Measurements from ENCODE around the gene DCAF11.

The DCAF11 gene

DNA sequence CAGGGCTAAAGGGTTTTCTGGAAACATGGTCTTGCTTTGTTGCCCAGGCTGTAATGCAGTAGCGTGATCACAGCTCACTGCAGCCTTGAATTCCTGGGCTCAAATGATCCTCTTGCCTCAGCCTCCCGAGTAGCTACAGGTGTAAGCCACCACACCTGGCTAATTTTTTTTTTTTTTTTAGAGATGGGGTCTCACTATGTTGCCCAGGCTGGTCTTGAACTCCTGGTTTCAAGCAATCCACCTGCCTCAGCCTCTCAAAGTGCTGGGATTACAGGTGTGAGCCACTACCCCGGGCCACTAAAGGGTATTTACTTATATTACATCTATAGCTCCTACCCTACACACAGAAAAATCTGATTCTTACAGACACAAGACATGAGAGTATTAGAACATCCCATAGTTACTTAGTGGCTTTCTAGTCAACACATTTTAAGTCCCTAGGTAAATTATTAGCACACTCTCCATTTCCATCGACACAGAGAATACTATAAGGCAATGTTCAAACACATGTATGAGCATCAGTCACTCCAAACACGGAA is 6.2 kb upstream of the DCAF11 start:
- Mint-ChIP-seq H3K27ac (ENCODE audit: low read depth) (peak overlapping the region; percentile 71), H3K36me3 (ENCODE audit: insufficient read depth) (peaks cover under 1% of the 10 kb centered on the region), H3K4me1 (peaks cover 7% of the 10 kb centered on the region), H3K27me3 (no peaks in the 10 kb centered on the region), H3K4me3 (no peak overlapping the region), H3K9me3 (no peaks in the 10 kb centered on the region)
- DNase-seq (ENCODE audit: low spot score in 2 of 2) = no peak
- no peak for ATAC-seq (replicated peaks; ENCODE audit: extremely low read depth, poor library complexity, severe bottlenecking)

DNA sequence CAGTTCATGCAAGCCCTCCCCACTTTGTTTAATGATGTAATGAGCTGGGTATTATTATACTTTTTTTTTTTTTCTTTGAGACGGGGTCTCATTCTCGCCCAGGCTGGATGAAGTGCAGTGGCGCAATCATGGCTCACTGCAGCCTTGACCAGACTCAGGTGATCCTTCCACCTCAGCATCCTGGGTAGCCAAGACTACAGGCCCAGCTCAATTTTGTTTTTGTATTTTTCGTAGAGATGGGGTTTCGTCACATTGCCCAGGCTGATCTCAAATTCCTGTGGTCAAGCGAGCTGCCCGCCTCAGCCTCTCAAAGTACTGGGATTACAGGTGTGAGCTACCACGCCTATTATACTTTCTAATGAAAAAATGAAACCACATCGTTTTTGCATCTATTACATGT is 4.5 kb upstream of the DCAF11 start:
- no peak overlapping the region for H3K4me3 Mint-ChIP-seq
- H3K27ac Mint-ChIP-seq (ENCODE audit: low read depth) = no peak overlapping the region
- peaks cover 14% of the 10 kb centered on the region for H3K36me3 Mint-ChIP-seq (ENCODE audit: insufficient read depth)
- peaks cover 10% of the 10 kb centered on the region for H3K4me1 Mint-ChIP-seq
- H3K27me3 Mint-ChIP-seq = no peaks in the 10 kb centered on the region
- no peak for DNase-seq (ENCODE audit: low spot score in 2 of 2)
- ATAC-seq (replicated peaks; ENCODE audit: extremely low read depth, poor library complexity, severe bottlenecking) = no peak
- H3K9me3 Mint-ChIP-seq = no peaks in the 10 kb centered on the region

DNA sequence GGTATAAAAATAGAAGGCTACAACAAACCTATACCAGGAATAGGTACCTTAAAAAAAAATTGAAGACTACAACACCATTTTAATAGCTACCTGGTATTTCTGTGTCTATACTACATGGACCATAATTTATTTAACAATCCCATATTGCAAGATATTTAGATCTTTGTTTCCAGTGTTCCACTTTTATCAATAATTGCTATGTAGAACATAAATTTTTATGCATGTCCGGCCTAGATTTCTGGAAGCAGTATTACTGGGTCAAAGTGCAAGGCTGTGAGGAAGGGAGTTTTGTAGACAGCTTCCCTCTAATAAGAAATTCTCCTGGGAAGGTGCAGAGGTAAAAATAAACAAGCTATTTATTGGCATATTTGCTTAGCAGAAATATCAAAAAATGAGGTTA is 4.1 kb upstream of the DCAF11 start:
- H3K4me3 Mint-ChIP-seq = no peak overlapping the region
- H3K36me3 Mint-ChIP-seq (ENCODE audit: insufficient read depth) = peaks cover 15% of the 10 kb centered on the region
- no peak overlapping the region for H3K27ac Mint-ChIP-seq (ENCODE audit: low read depth)
- DNase-seq (ENCODE audit: low spot score in 2 of 2) (no peak), ATAC-seq (replicated peaks; ENCODE audit: extremely low read depth, poor library complexity, severe bottlenecking) (no peak)
- peaks cover 15% of the 10 kb centered on the region for H3K4me1 Mint-ChIP-seq
- no peaks in the 10 kb centered on the region for H3K27me3 Mint-ChIP-seq
- no peaks in the 10 kb centered on the region for H3K9me3 Mint-ChIP-seq

DNA sequence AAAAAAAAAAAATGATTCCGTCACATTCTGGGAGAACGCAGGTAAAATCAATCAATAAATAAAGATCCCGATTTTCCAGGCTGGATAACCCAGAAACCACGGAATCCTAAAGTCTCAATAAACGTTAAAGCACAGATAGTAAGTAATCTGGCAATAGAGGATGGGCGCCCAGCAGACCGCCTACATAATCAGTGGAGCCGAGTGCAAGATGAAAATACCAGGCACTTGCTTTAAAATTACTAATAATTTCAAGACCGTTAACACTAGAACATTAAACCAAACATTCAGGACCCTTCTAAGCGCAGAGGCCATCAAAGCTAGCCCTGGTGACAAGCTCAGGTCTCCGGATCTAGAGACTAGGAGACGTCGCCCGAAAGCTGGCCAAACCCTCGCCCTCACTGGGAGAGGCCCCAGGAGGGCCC is 1.2 kb upstream of the DCAF11 start:
- no peak for ATAC-seq (replicated peaks; ENCODE audit: extremely low read depth, poor library complexity, severe bottlenecking)
- peak overlapping the region; percentile 97 for H3K27ac Mint-ChIP-seq (ENCODE audit: low read depth)
- no peaks in the 10 kb centered on the region for H3K9me3 Mint-ChIP-seq

DNA sequence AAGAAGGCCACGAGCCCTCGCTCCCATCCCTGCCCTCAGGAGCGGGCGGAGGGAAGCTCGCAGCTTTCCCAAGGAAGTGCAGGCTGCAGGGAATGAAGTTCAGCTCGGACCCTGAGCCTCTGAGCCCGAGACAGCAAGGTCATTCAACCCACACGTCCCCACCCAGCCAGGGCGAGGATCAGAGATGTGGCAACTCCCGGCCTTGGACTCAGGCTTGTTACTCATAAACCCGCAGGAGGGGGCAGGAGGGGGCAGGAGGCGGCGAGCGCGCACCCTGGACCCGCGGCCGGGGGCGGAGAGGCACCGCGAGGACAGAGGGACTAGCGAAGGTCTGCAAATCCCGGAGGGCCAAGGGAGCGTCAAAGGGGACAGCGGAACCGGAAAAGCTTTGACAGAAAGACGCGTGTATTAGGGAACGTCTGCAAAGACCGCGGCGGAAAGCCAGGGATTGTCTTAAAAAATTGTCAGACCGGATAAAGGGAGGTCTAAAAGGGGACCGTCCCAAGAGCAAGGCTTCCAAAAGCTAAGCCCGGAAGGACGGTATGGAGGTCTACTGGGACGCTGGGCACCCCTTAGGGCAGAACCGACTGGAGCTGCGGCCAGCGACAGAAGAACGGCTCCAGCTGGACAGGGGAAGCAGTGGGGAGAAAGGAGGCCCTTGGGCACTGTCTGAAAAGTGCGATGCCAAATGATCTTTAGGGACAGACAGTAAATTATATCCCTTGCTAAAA is 611 bp upstream of the DCAF11 start:
- Mint-ChIP-seq H3K9me3 (no peaks in the 10 kb centered on the region), H3K27ac (ENCODE audit: low read depth) (peak overlapping the region; percentile 97), H3K4me3 (peak overlapping the region; percentile 93), H3K36me3 (ENCODE audit: insufficient read depth) (peaks cover 24% of the 10 kb centered on the region), H3K27me3 (no peaks in the 10 kb centered on the region), H3K4me1 (peaks cover 30% of the 10 kb centered on the region)
- ATAC-seq (replicated peaks; ENCODE audit: extremely low read depth, poor library complexity, severe bottlenecking) (peak; percentile 38), DNase-seq (ENCODE audit: low spot score in 2 of 2) (peak; percentile 68 to 82)

More for the DNA sequence above, 1.2 kb upstream of the DCAF11 start:
- peaks cover 19% of the 10 kb centered on the region for H3K36me3 Mint-ChIP-seq (ENCODE audit: insufficient read depth)
- H3K4me3 Mint-ChIP-seq = peak overlapping the region; percentile 93
- DNase-seq (ENCODE audit: low spot score in 2 of 2) = no peak
- peaks cover 31% of the 10 kb centered on the region for H3K4me1 Mint-ChIP-seq
- H3K27me3 Mint-ChIP-seq = no peaks in the 10 kb centered on the region

DNA sequence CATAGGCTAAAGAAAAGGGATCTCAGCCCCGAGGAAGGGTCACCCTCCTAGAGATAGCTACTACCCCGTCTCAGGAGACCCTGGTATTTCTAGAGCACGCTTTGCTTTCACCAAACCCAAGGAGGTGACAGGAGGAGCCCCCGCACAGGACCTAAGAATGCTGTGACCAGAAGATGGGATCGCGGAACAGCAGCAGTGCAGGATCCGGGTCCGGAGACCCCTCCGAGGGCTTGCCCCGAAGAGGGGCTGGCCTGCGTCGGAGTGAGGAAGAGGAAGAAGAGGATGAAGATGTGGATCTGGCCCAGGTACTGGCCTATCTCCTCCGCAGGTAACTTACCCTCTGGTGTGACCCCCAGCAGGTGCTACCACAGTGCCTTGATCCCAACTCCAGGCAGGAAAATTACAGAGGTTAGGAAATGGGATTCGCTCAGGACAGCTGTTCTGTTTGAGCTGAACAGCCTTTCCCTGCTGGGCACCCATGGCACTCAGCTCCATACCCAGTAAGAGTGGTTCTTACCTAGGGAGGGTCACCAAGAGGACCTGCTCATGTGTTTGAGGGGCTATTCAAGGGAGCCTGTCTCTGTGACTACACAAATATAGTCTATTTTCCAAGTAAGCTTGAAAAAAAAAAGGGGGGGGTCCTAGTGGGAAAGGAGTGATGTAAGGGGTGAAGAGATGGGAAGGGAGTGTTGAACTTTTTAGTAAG is 998 bp downstream of the DCAF11 start:
- peaks cover 37% of the 10 kb centered on the region for H3K36me3 Mint-ChIP-seq (ENCODE audit: insufficient read depth)
- peak overlapping the region; percentile 97 for H3K27ac Mint-ChIP-seq (ENCODE audit: low read depth)
- no peaks in the 10 kb centered on the region for H3K9me3 Mint-ChIP-seq
- H3K27me3 Mint-ChIP-seq = no peaks in the 10 kb centered on the region
- no peak for DNase-seq (ENCODE audit: low spot score in 2 of 2)
- H3K4me1 Mint-ChIP-seq = peaks cover 29% of the 10 kb centered on the region
- no peak for ATAC-seq (replicated peaks; ENCODE audit: extremely low read depth, poor library complexity, severe bottlenecking)
- peak overlapping the region; percentile 93 for H3K4me3 Mint-ChIP-seq

DNA sequence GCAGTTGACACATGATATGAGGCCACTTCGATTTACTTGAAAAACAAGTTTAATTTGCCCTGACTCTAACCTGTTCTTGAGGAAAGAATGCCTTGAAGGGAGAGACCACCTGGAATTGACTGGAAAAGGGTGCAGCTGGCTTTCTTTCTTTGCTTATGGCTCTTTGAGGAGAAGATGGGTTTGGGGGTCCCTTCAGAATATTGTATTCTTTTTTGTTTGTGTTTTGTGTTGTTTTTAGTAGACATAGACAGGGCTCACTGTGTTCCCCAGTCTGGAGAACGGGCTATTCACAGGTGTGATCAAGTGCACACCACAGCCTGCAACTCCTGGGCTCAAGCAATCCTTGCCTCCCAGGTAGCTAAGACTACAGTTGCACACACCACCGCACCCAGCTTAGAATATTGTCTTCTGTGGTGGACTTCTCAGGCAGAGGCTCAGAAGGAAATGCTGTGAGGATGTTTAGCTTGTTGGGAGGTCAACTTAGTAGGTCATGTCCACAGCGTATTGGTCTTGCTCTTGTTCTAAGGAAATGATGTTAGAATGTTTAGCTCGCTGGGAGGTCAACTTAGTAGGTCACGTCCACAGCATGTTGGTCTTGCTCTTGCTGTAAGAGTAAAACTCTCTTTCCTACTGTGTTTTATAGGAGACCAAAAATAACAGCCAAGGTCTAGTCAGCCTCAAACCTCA is 1.7 kb downstream of the DCAF11 start:
- no peaks in the 10 kb centered on the region for H3K27me3 Mint-ChIP-seq
- H3K4me1 Mint-ChIP-seq = peaks cover 29% of the 10 kb centered on the region
- DNase-seq (ENCODE audit: low spot score in 2 of 2) (no peak), ATAC-seq (replicated peaks; ENCODE audit: extremely low read depth, poor library complexity, severe bottlenecking) (no peak)
- peak overlapping the region; percentile 93 for H3K4me3 Mint-ChIP-seq
- H3K9me3 Mint-ChIP-seq = no peaks in the 10 kb centered on the region
- peaks cover 42% of the 10 kb centered on the region for H3K36me3 Mint-ChIP-seq (ENCODE audit: insufficient read depth)
- peak overlapping the region; percentile 19 for H3K27ac Mint-ChIP-seq (ENCODE audit: low read depth)

DNA sequence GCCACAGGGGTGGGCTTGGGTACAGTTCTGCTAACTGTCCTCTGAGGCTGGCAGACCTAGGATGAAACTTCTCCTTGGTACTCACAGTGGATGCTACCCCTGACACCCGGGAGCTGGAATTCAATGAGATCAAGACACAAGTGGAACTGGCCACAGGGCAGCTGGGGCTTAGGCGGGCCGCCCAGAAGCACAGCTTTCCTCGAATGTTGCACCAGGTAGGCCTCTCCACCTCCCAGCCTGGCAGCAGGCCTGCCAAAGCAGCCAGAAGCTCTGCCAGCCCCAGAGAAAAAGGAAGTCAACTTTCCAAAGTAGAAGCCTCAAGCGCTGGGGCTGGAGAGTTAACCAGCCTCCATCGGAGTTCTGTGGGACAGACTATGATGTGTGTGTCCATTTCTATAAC is 2.6 kb downstream of the DCAF11 start:
- Mint-ChIP-seq H3K9me3 (no peaks in the 10 kb centered on the region), H3K4me1 (peaks cover 29% of the 10 kb centered on the region), H3K36me3 (ENCODE audit: insufficient read depth) (peaks cover 51% of the 10 kb centered on the region), H3K27ac (ENCODE audit: low read depth) (peak overlapping the region; percentile 19), H3K4me3 (no peak overlapping the region), H3K27me3 (no peaks in the 10 kb centered on the region)
- ATAC-seq (replicated peaks; ENCODE audit: extremely low read depth, poor library complexity, severe bottlenecking) (no peak), DNase-seq (ENCODE audit: low spot score in 2 of 2) (no peak)

DNA sequence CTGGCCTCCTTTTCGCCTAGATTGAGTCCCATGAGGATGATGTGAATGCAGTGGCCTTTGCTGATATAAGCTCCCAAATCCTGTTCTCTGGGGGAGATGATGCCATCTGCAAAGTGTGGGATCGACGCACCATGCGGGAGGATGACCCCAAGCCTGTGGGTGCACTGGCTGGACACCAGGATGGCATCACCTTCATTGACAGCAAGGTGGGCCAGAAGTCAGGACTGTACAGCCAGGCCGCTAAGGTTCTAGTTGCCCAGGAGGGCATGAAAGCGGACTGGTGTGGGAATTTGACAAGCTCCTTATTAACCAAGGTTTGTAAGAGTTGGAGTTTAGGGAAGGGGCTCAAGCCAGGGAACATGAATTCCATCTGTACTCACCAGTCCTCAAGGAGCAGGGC is 5.1 kb downstream of the DCAF11 start:
- no peak overlapping the region for H3K4me3 Mint-ChIP-seq
- ATAC-seq (replicated peaks; ENCODE audit: extremely low read depth, poor library complexity, severe bottlenecking) (no peak), DNase-seq (ENCODE audit: low spot score in 2 of 2) (no peak)
- no peak overlapping the region for H3K27ac Mint-ChIP-seq (ENCODE audit: low read depth)
- H3K9me3 Mint-ChIP-seq = no peaks in the 10 kb centered on the region
- peaks cover 29% of the 10 kb centered on the region for H3K4me1 Mint-ChIP-seq
- peaks cover 53% of the 10 kb centered on the region for H3K36me3 Mint-ChIP-seq (ENCODE audit: insufficient read depth)
- no peaks in the 10 kb centered on the region for H3K27me3 Mint-ChIP-seq

DNA sequence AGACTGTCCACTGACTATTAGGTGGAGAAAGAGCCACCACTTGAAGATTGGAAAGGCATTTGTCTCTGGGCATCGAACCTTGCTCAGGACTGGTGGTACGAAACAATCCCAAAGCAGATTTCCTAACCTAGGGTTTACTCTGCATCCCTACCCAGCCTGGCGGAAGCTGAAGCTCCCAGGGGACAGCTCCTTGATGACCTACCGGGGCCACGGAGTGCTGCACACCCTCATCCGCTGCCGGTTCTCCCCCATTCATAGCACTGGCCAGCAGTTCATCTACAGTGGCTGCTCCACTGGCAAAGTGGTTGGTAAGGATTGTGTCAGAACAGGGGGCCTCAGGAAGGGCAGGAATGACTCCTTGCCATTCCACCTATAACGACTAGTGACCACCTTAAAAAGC is 6.6 kb downstream of the DCAF11 start:
- Mint-ChIP-seq H3K27ac (ENCODE audit: low read depth) (no peak overlapping the region), H3K4me3 (no peak overlapping the region), H3K4me1 (peaks cover 14% of the 10 kb centered on the region), H3K36me3 (ENCODE audit: insufficient read depth) (peaks cover 47% of the 10 kb centered on the region), H3K9me3 (no peaks in the 10 kb centered on the region), H3K27me3 (no peaks in the 10 kb centered on the region)
- DNase-seq (ENCODE audit: low spot score in 2 of 2) (no peak), ATAC-seq (replicated peaks; ENCODE audit: extremely low read depth, poor library complexity, severe bottlenecking) (no peak)

DNA sequence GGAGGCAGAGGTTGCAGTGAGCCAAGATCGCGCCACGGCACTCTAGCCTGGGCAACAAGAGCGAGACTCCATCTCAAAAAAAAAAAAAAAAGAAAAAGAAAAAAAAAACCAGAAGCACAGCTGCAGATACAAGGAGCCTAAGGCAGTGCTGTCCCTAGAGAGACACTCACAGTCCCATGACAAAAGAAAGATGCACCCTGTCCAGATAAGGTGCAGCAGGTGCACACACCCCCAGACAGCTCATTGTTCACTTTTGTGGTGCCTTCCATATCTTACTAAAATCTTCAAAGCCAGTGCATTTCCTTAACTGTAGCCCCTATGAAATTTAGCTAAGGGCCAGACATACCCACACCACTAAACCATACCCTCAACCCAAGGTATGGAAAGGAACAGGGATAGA is 7.8 kb downstream of the DCAF11 start:
- Mint-ChIP-seq H3K27me3 (no peaks in the 10 kb centered on the region), H3K4me3 (no peak overlapping the region), H3K27ac (ENCODE audit: low read depth) (no peak overlapping the region), H3K9me3 (no peaks in the 10 kb centered on the region), H3K36me3 (ENCODE audit: insufficient read depth) (peaks cover 46% of the 10 kb centered on the region), H3K4me1 (peaks cover 6% of the 10 kb centered on the region)
- no peak for DNase-seq (ENCODE audit: low spot score in 2 of 2)
- ATAC-seq (replicated peaks; ENCODE audit: extremely low read depth, poor library complexity, severe bottlenecking) = no peak

DNA sequence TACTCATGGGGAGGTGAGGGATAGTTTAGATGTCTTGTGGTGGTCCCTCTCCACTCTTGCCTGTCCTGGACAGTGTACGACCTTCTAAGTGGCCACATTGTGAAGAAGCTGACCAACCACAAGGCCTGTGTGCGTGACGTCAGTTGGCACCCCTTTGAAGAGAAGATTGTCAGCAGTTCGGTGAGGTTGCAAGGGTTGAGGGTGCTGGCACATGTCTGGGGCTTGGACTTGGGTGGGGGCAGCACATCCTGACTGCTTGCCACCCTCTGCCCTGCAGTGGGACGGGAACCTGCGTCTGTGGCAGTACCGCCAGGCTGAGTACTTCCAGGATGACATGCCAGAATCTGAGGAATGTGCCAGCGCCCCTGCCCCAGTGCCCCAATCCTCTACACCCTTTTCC is 8.3 kb downstream of the DCAF11 start:
- no peak overlapping the region for H3K4me3 Mint-ChIP-seq
- H3K27ac Mint-ChIP-seq (ENCODE audit: low read depth) = no peak overlapping the region
- H3K9me3 Mint-ChIP-seq = no peaks in the 10 kb centered on the region
- H3K36me3 Mint-ChIP-seq (ENCODE audit: insufficient read depth) = peaks cover 46% of the 10 kb centered on the region
- H3K4me1 Mint-ChIP-seq = peaks cover 6% of the 10 kb centered on the region
- ATAC-seq (replicated peaks; ENCODE audit: extremely low read depth, poor library complexity, severe bottlenecking) = no peak
- H3K27me3 Mint-ChIP-seq = no peaks in the 10 kb centered on the region
- no peak for DNase-seq (ENCODE audit: low spot score in 2 of 2)

All from central memory CD8-positive, alpha-beta T cell (primary cell).